WTC11 (cell line): ENCODE data around the gene ZNF554. TPM values are rescaled to one million over a fixed set of nuclear protein-coding genes. Genes with fewer than 3 reads are reported as not detected.
A peak's percentile ranks its signal among the peaks of the same experiment; 100 is the strongest.

Experiments
- ATAC-seq: fragments of 200-7000 bp; cut with Tn5 transposase; 2 replicates; pipeline ENCODE4 v1.10.0; 2021; ENCODE audit warnings: mild to moderate bottlenecking, moderate library complexity
- CTCF ChIA-PET: fragments of 300-600 bp; sonication (Branson Sonifier 250); formaldehyde crosslinking; loops from one replicate; lab custom pipeline; 2021; ENCODE audit warnings: antibody characterized with exemption; lab: Charles Lee
- POLR2A ChIA-PET: fragments of 350-600 bp; sonication (Branson Sonifier 250); formaldehyde crosslinking; loops from one replicate; lab custom pipeline; 2021; ENCODE audit warnings: antibody characterized with exemption; lab: Charles Lee
- DNase-seq: peaks from one replicate; pipeline ENCODE4 v3.0.0; 2021; ENCODE audit warnings: low spot score
- H3K27ac Mint-ChIP-seq: 2 replicates; pipeline ENCODE4 v1.8.0; 2021; ENCODE audit warnings: mixed read lengths
- H3K27me3 Mint-ChIP-seq: 2 replicates; pipeline ENCODE4 v1.8.0; 2021; ENCODE audit warnings: low read depth, mild to moderate bottlenecking, moderate library complexity, mixed read lengths
- H3K36me3 Mint-ChIP-seq: 2 replicates; pipeline ENCODE4 v1.8.0; 2021; ENCODE audit warnings: mixed read lengths
- H3K4me1 Mint-ChIP-seq: 2 replicates; pipeline ENCODE4 v1.8.0; 2022; ENCODE audit warnings: mixed read lengths
- H3K4me3 Mint-ChIP-seq: 2 replicates; pipeline ENCODE4 v1.8.0; 2021; ENCODE audit warnings: mild to moderate bottlenecking, moderate library complexity, mixed read lengths
- H3K9me3 Mint-ChIP-seq: 2 replicates; pipeline ENCODE4 v1.8.0; 2021; ENCODE audit warnings: mixed read lengths
- AFF4 ChIP-seq: sonication (generic); formaldehyde crosslinking; IDR thresholded peaks from 2 replicates; pipeline ENCODE4 v1.8.1; 2023; ENCODE audit warnings: mild to moderate bottlenecking, missing genetic modification reagents, borderline replicate concordance
- ATF2 ChIP-seq: sonication (generic); formaldehyde crosslinking; IDR thresholded peaks from 2 replicates; pipeline ENCODE4 v1.8.1; 2022; ENCODE audit warnings: low read depth, missing genetic modification reagents, borderline replicate concordance
- ATF3 ChIP-seq: sonication (generic); formaldehyde crosslinking; conservative IDR thresholded peaks from 2 replicates; pipeline ENCODE4 v1.8.1; 2022; ENCODE audit warnings: mild to moderate bottlenecking, missing genetic modification reagents
- E2F5 ChIP-seq: sonication (generic); formaldehyde crosslinking; IDR thresholded peaks from 2 replicates; pipeline ENCODE4 v1.8.1; 2022; ENCODE audit warnings: mild to moderate bottlenecking, moderate library complexity, missing genetic modification reagents
- FOXJ3 ChIP-seq: sonication (generic); formaldehyde crosslinking; IDR thresholded peaks from 2 replicates; pipeline ENCODE4 v1.9.0; 2021; ENCODE audit warnings: missing genetic modification reagents, mild to moderate bottlenecking, borderline replicate concordance
- MLX ChIP-seq: sonication (generic); formaldehyde crosslinking; IDR thresholded peaks from 2 replicates; pipeline ENCODE4 v1.8.1; 2023; ENCODE audit warnings: mild to moderate bottlenecking, missing genetic modification reagents, moderate library complexity
- MYBL2 ChIP-seq: sonication (generic); formaldehyde crosslinking; IDR thresholded peaks from 2 replicates; pipeline ENCODE4 v1.8.1; 2023; ENCODE audit warnings: mild to moderate bottlenecking, moderate library complexity, missing genetic modification reagents
- RELA ChIP-seq: sonication (generic); formaldehyde crosslinking; IDR thresholded peaks from 2 replicates; pipeline ENCODE4 v1.8.1; 2022; ENCODE audit warnings: missing genetic modification reagents, mild to moderate bottlenecking, borderline replicate concordance
- SMAD3 ChIP-seq: sonication (generic); formaldehyde crosslinking; IDR thresholded peaks from 2 replicates; pipeline ENCODE4 v1.8.0; 2022; ENCODE audit warnings: missing genetic modification reagents, mild to moderate bottlenecking, borderline replicate concordance
- SOX15 ChIP-seq: fragments of 250-450 bp; sonication (Bioruptor Pico); IDR thresholded peaks from 2 replicates; pipeline ENCODE4 v1.9.0; 2021; ENCODE audit warnings: mild to moderate bottlenecking
- ZNF281 ChIP-seq: sonication (generic); formaldehyde crosslinking; IDR thresholded peaks from 2 replicates; pipeline ENCODE4 v1.8.0; 2023; ENCODE audit warnings: mild to moderate bottlenecking, missing genetic modification reagents
- ZNF416 ChIP-seq: fragments of 250-450 bp; sonication (Bioruptor Pico); IDR thresholded peaks from 2 replicates; pipeline ENCODE4 v1.9.0; 2021; ENCODE audit warnings: mild to moderate bottlenecking, inconsistent platforms
- total RNA-seq: library from RNA; stranded (reverse); gene quantifications from 3 replicates; pipeline ENCODE4 v1.2.3, GENCODE V29; 2021
- TF ChIP-seq, protein P1 (sequence below): sonication (generic); formaldehyde crosslinking; IDR thresholded peaks from 2 replicates; pipeline ENCODE4 v1.8.0; 2022; ENCODE audit warnings: mild to moderate bottlenecking, missing genetic modification reagents
- TF ChIP-seq, protein P2 (sequence below): sonication (generic); formaldehyde crosslinking; conservative IDR thresholded peaks from 2 replicates; pipeline ENCODE4 v1.8.1; 2023; ENCODE audit warnings: mild to moderate bottlenecking, low read depth, missing genetic modification reagents, moderate library complexity

Gene ZNF554
- total RNA-seq, 1 experiment from 2014 or later, result 5.7 TPM

- TF ChIP-seq ZNF281 (no peak), AFF4 (CRISPR knock-in tag) (no peak), ZNF416 (CRISPR knock-in tag) (no peak), E2F5 (CRISPR knock-in tag) (no peak)
- TF ChIP-seq, protein P1, sequence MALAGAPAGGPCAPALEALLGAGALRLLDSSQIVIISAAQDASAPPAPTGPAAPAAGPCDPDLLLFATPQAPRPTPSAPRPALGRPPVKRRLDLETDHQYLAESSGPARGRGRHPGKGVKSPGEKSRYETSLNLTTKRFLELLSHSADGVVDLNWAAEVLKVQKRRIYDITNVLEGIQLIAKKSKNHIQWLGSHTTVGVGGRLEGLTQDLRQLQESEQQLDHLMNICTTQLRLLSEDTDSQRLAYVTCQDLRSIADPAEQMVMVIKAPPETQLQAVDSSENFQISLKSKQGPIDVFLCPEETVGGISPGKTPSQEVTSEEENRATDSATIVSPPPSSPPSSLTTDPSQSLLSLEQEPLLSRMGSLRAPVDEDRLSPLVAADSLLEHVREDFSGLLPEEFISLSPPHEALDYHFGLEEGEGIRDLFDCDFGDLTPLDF (CRISPR knock-in tag), result no peak
- TF ChIP-seq, protein P2, sequence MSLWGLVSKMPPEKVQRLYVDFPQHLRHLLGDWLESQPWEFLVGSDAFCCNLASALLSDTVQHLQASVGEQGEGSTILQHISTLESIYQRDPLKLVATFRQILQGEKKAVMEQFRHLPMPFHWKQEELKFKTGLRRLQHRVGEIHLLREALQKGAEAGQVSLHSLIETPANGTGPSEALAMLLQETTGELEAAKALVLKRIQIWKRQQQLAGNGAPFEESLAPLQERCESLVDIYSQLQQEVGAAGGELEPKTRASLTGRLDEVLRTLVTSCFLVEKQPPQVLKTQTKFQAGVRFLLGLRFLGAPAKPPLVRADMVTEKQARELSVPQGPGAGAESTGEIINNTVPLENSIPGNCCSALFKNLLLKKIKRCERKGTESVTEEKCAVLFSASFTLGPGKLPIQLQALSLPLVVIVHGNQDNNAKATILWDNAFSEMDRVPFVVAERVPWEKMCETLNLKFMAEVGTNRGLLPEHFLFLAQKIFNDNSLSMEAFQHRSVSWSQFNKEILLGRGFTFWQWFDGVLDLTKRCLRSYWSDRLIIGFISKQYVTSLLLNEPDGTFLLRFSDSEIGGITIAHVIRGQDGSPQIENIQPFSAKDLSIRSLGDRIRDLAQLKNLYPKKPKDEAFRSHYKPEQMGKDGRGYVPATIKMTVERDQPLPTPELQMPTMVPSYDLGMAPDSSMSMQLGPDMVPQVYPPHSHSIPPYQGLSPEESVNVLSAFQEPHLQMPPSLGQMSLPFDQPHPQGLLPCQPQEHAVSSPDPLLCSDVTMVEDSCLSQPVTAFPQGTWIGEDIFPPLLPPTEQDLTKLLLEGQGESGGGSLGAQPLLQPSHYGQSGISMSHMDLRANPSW (CRISPR knock-in tag), result no peak
Measured at GRCh38 chr19:2782329-2782935, 37.2 kb upstream of the ZNF554 start (continued).

DNA sequence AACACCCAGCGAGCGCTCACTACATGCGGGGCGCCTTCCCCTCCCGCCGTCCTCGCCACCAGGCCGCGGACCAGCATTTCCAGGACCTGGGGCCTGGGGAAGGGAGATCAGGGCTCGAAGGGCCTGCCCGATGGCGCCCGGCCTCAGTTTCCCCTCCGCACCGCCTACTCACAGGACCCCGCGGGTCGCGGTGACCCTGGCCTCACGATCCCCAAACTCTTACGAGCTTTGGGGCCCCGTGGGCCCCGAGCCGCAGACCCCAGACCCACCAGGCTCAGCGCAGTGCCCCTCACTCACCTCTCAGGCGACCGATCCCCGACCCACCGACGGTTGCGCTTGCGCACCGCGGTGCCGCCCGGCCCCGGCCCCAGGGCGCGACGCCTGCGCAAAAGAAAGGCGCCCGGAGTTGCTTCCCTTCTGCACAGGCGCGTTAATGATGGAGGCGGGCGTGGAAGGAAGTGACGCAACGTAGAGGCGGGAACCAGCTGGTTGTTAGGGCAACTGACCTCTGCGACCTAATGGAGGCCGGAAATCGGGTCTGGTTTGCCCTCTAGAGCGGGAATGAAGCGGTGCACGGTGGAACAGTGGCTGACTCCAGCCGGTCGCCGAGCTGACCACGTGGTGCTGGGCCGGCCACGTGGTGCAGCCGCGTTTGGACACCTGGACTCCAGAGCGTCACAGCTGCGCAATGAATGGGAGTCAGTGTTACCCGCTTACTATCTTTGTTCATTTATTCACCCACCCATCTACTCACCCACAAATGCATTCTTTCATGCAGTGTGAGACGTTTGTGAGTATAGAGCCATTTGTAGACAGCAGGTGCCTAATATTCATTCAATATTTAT lies 36.5 kb upstream of the ZNF554 start, which contains the start of gene SGTA:
Gene SGTA, minus strand, starts transcription at position 338 of the 845 bp plus-strand sequence. CDS start 14,205 bp downstream, outside the sequence.
- CTCF ChIA-PET, result interaction anchor here (0.6 to 1.6 kb wide), 9 partner anchors 34 to 433 kb away, joined by 3 to 12 read pairs (median 3); partner anchors contain the start of gene ZNF555
- Mint-ChIP-seq H3K27ac (peak within 1 kb of the TSS; percentile 99), H3K4me1 (peaks cover 27% of the 10 kb centered on the region), H3K9me3 (peaks cover 7% of the 10 kb centered on the region), H3K27me3 (peaks cover 4% of the 10 kb centered on the region; the same call in 1 of the 2 replicates), H3K36me3 (peaks cover 8% of the 10 kb centered on the region; the same call in 1 of the 2 replicates), H3K4me3 (peak within 1 kb of the TSS; percentile 90)
- POLR2A ChIA-PET, result interaction anchor here (0.5 to 1.0 kb wide), 4 partner anchors 240 to 628 kb away, joined by 3 to 4 read pairs (median 3); no protein-coding TSS in a partner anchor
- ATAC-seq (peak; percentile 80), DNase-seq (peak; percentile 98)
- TF ChIP-seq ATF2 (no peak), MLX (no peak), FOXJ3 (CRISPR knock-in tag) (no peak), MYBL2 (CRISPR knock-in tag) (peak; percentile 83; the same call in 1 of the 2 replicates), SOX15 (CRISPR knock-in tag) (no peak), SMAD3 (CRISPR knock-in tag) (peak; percentile 69), RELA (CRISPR knock-in tag) (no peak), E2F5 (CRISPR knock-in tag) (peak; percentile 75; the same call in 1 of the 2 replicates), ZNF416 (CRISPR knock-in tag) (no peak), ATF3 (CRISPR knock-in tag) (peak; percentile 75; the same call in 1 of the 2 replicates)
- TF ChIP-seq, protein P1 (CRISPR knock-in tag), result no peak
